ENCODE measurements around the gene KIAA0232.
"Not testable (repeated sequence)": the region's sequence is repeated elsewhere in the genome, so short reads cannot be mapped to it uniquely, and the experiment has no call there.

- TF ChIP-seq CTCF (IDR thresholded peaks at IDR 0.05; ENCODE audit: low read depth, low read length, poor library complexity, severe bottlenecking); EZH2phosphoT487 (IDR thresholded peaks at IDR 0.05; ENCODE audit: borderline replicate concordance, low read length): not testable (repeated sequence)
Measured at GRCh38 chr4:6906486-6906885, 124.0 kb downstream of the KIAA0232 start.
